Dedifferentiated amniotic fluid mesenchymal stem cell (primary cell): ENCODE measurements around the gene OTOGL.
"Not testable (repeated sequence)": the region's sequence is repeated elsewhere in the genome, so short reads cannot be mapped to it uniquely, and the experiment has no call there.

Experiments used
- DNase-seq: peaks from one replicate; pipeline ENCODE4 v3.0.0-alpha.2; 2016; ENCODE audit errors: extremely low spot score

Gene OTOGL

GRCh38 chr12:80273144-80273543 is 173.8 kb downstream of the OTOGL start:
- no peak for DNase-seq

DNA sequence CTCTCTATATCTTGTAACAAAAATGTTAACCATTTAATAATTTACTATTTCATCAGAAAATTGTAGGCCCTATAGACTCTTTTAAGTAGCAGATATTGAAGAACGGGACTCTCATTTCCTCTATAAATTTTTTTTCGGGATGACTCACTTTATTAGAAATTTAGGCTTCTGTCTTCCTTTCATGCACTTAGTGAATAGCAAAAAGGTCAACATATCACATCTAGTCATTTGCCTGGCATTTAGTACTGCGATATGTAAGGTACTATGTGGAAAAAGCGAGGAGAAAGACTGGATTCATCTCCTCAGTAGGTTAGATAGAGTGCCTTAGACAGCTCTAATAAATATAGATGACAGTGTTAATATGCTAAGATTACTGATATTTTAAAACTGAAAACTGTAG is 178.4 kb downstream of the OTOGL start:
- DNase-seq: no peak

DNA sequence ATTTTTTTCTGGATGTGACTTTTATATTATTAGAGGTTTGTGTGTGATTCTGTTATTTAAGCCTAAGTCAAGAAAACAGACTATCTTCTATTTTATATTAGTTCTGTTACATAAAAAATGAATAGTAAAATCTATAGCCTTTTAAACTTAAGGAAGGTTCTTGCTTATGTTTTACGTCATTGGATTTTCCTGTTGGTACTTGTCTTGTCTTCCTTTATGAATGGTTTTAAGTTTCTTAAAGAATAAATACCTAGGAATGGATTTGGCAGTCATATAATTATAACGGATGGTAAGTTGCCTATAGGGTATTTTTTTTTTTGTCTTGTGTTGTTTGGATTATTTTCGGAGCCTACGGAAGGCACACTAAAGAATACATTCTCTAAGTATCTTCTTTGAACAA is 182.9 kb downstream of the OTOGL start:
- no peak for DNase-seq

DNA sequence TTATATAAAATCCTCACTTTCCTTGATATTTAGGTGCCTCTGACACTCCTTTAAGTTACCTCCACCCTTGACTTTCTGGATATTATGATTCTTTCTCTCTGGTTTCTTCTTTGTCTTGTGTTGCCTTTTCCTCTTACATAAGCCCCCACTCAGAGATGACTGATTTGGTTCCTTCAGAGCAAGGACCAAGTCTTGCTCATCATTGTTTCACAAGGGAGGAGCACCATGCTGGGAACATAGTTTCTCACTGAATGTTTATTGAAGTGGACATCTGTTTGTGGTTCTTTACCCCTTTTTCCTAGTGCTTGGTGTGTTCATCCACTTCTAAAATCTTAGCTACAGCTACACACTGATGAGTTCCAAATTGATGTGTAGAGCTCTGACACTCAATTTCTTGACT is 183.4 kb downstream of the OTOGL start:
- DNase-seq: no peak

DNA sequence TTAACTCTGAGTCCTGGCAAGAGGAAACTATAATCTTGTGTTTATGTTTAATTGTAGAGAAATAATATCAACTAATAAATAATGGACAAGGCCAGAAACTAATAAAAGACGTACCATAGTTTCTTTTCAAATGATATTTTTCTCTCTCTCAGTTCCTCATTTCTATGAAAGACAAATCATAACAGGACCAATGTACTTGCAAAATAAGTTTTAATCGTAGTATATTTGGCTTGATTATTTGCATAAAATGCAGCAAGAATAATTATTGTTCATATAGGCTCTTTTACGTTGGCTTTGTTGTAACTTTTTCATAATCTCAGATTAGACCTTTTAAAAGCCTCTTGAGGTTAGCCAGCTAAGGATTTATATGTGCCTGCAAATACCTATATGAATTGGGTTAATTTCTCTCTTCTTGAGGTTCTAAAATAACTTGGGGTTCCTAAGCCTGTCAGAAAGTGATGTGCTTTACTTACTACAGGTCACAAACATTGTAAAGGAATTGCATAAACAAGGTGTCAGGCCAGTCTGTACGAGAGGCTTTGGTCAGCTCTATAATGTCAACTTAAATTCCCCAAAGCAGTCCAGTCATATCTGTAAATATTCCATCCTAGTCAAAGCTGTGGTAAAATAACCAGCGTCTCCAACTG is 191.9 kb downstream of the OTOGL start:
- no peak for DNase-seq

DNA sequence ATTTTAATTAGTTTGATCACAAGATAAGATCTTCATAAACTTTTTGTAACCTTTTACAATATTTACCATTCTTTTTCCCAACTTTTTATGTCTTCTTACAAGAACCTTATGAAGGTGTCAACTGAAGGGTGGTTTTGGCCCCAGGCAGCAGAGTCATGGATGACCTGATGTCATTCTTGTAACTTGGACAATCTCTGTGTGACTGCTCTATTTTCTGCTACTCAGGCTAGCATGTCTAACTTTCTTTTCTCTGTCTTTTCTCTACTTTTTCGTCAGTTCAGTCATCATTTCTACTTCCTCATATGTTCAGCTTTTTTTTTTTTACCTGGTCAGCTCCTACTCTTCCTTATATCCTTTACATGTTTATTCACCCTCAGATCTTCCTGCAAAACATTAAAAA is 194.0 kb downstream of the OTOGL start:
- DNase-seq: no peak

GRCh38 chr12:80293759-80294158 is 194.4 kb downstream of the OTOGL start:
- DNase-seq: no peak

DNA sequence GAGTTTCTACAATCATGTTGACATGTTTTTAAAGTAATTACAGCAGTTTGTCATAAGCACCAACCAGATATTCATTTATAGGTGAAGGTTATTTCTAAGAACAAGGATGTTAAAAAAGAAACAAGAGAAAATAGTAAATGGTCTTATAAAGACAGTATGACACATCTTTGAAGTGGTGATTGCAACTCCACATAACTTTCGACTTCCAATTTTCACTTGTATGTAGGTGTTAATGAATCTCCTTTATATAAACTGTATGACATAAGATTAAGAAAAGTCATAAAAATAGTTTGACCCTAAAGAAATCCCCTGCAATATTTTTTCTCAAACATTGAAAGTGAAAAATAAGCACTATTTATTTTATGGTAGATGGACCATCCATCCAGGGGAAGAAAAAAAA is 199.9 kb downstream of the OTOGL start:
- DNase-seq: no peak

GRCh38 chr12:80299976-80300375 is 200.6 kb downstream of the OTOGL start:
- no peak for DNase-seq

GRCh38 chr12:80307436-80307835 is 208.1 kb downstream of the OTOGL start:
- not testable (repeated sequence) for DNase-seq

DNA sequence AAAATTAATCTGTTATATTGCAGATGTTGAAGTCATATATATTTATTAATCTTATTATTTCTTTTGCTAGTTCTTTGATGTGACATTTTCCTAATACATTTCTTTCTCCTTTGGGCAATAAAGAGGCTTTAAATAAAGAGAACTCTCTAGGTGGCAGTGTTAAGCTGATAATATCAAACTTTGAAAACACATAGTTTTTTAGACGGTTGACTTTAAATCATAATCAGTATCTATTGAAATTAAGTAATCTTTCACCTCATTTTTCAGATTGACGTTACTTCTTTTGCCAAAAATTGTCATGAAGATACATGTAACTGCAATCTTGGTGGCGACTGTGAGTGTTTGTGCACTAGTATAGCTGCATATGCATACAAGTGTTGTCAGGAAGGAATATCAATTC is 213.9 kb downstream of the OTOGL start:
- DNase-seq: peak; percentile 23

DNA sequence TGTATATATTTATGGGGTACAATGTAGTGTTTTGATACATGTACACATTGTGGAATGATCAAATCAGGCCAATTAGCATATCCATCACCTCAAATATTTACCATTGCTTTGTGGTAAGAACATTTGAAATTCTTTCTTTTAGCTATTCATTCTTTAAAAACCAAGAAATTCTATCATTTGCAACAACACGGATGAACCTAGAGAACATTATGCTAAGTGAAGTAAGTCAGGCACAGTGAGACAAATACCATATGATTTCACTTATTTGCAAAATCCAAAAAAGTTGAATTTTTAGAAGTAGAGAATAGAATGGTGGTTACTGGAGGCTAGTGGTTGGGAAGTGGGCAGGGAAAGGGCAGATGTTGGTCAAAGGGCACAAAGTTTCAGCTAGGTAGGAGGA is 215.4 kb downstream of the OTOGL start:
- no peak for DNase-seq

DNA sequence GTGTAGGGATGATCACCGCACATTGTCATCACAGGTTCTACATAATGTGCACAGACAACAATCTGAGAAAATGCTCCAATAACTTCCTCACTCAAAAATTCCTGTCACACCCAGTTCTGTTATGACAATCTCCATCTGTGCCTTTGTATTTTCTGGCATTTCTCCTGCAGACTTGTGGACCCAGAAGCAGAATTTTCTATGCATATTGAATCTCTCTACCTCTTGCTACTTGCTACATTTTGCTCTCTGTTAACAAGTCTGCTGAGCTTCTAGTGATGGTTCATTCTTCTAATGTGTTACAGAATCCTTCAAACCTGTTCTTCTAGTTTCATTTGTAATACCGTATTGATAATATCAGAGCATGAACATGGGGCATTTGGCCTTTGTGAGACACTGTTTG is 216.9 kb downstream of the OTOGL start:
- DNase-seq: no peak

DNA sequence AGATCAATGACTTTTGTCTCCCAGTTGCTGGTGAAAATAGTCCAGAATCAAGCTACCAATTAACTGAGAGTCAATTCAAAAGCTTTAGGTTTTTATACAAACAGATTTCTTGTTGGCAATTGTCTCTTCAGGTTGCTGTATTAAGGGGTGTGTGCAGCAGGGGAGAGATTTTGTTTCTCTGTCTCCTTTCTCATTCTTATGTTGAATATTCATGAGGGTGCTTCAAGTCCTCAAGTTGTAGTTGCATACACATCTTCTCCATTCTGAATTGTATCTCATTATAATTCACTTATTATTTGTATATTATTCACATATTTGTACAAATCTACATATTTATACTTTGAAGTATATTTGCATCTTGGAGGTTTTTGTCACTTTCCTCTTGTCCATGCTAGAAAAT is 218.0 kb downstream of the OTOGL start:
- DNase-seq: no peak

DNA sequence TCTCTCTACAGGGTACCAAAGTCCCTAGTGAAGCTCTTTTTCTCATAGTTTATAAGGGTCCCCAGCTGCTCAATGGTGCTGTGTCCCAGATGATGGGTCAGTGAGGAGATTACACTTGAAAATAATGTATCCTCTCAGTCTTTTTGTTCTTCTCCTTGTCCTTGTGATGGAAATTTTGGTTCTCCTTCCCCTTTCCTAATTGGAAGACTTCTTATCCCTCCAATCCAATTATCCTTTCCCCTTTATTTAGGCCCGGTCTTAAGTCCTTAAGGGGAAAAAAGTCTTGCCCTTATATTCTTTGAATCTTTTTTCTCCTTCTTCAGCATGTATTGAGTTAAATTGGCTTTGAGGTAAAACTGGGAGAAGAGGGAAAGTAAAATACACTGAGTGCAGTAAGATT is 218.6 kb downstream of the OTOGL start:
- no peak for DNase-seq

DNA sequence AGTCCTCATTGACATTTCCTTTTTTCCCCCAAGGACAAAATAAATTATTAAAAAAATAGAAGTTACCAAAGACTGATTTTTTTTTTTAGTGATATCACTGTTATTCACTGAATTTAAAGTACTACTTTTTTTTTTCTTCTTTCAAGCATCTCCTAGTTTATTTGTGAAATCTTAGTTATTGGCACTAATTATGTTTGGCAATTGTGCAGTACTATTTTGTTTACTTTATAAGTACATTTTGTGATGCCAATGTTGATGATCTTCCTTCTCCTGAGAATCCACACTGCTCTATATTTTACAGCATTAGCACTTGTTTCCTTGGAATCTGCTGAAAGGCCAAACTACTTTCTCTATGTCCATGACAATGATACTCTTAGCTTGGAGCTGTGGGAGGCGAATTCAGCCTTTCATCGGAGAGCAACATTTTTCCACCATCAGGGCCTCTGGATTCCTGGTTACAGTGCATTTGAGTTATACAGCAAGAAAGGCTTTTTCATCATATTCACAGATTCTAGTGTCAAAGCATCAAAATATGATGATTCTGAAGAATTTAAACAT is 220.9 kb downstream of the OTOGL start:
- no peak for DNase-seq

DNA sequence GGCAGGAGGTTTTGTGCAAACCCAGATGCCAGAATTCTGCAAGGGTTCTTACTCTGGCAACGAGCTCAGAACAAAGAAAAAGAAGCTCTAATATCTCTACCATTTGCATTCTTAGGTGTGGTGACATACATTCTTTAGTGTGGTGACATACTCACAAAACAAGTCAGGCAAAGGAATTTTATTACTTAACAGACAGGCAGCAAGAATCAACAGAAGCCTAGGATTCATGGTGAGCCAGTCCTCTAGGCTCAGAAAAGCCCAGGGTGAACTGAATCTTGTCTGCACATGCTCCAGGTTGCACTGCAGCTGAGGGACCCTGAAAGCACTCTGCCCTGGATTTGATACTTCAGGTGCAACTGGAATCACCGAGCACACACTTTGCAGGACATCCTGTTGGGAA is 222.3 kb downstream of the OTOGL start:
- DNase-seq: peak; percentile 20

DNA sequence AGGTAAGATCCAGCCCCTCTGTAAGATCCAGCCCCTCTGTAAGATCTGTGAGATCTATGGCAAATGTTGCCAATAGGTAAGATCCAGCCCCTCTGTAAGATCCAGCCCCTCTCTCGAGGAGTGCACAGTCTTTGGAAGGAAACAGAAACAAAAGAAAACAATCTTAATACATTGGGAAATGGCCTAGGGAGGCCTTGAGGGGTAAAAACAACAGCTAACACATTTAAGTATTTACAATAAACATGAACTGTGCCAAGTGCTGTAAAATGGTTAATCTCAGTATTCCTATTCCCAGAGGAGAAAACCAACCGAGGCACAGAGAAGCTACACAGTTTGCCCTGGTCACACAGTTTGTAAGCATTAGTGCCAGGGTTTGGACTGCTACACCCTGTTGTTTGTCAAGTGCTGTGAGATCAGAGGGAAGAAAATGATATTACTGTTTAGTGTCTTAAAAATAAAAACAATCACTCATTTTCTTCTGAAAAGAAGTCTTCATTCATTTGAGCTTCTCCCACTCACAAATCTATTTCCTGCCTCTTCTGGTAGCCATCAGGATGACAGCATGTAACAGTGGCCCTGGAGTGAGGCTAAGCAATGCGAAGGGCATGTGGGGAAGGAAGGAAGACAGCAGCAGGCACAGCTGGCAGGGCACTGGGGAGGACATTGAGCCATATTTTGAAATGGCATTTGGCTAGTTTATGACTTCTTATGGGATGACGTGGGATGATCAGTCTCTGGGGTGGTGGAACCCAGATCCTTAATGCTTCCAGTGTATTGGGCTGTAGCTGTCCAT is 226.0 kb downstream of the OTOGL start:
- DNase-seq: no peak

- DNase-seq: no peak
Measured at GRCh38 chr12:80332827-80333226, 233.5 kb downstream of the OTOGL start.

DNA sequence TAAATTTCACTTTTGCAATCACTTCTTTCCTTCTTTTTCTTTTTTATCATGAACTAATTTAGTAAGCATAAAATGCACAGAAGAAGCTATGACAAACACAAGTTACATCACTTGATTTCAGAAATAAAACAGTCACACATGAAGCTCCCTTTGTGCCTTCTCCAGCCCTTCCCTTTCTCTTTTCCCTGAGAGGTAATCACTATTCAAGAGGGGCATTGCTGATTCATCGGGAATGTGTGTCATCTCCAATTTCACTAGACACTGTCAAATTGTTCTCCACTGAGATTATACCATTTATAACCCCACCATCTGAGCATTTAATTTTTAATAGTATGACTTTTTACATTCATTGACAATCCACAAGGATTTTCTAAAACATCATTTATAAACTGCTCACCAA is 253.1 kb downstream of the OTOGL start:
- no peak for DNase-seq

DNA sequence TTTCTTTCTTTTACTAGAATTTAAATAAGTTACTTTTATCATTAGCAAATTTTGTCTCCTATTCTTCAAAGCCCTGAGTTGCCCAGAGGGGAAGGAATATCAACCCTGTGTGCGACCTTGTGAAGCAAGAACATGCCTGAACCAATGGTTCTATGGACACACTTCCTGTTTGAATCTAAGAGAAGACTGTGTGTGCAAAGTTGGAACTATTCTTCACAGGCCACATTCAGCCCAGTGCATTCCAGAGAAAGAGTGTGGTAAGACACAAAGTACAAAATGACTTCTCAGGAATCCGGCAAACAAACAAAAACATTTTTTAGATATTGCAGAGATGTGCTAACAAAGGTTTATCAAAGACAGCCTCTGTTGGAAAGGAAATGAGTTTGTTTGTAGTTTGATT is 253.9 kb downstream of the OTOGL start:
- DNase-seq: peak; percentile 15

DNA sequence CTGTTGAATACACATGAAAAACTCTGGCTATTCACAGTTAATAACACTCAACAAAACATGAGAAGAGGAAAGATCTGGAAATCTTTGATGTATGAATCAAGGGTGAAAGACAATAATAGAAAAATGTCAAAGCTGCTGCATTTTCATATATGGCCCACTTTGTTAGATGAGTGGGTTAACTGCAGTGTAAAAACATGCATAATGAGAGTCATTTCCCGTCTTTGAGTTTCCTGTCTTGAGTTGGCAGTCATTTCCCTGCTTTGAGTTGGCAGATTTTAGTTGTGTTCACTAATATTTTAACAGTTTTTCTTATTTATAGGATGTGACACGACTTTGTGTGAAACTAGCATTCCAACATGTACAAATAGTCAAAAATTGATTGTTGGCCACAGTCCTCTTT is 256.8 kb downstream of the OTOGL start:
- no peak for DNase-seq

GRCh38 chr12:80359703-80360102 is 260.4 kb downstream of the OTOGL start:
- no peak for DNase-seq
